Thoracic aorta (tissue), 2 donors: ENCODE data around the gene NAT16. TPM values are rescaled to one million over a fixed set of nuclear protein-coding genes. Genes with fewer than 3 reads are reported as not detected.

Source experiments
- ATAC-seq: fragments of 150-250 bp; one replicate; pipeline ENCODE4 v1.8.0; 2017; ENCODE audit warnings: low read depth; ENCODE audit not compliant: insufficient number of reproducible peaks, low FRiP score
- DNase-seq: peaks from one replicate; pipeline ENCODE4 v3.0.0-alpha.2; 2020; ENCODE audit warnings: low spot score
- H3K27ac ChIP-seq, 2 donors: fragments of 200-600 bp; sonication (generic); 1 replicate in 1 of 2; 2 replicates in 1 of 2; pipeline ENCODE4 v1.5.1; 2016; ENCODE audit warnings: mild to moderate bottlenecking in 2 of 2, moderate library complexity in 2 of 2
- H3K27me3 ChIP-seq: fragments of 200-600 bp; sonication (generic); replicated peaks from 2 replicates; pipeline ENCODE4 v1.6.0; 2016; ENCODE audit warnings: mild to moderate bottlenecking; ENCODE audit not compliant: insufficient read depth
- H3K36me3 ChIP-seq: fragments of 200-600 bp; sonication (generic); one replicate; pipeline ENCODE4 v1.5.1; 2016
- H3K4me1 ChIP-seq, 2 donors: fragments of 200-600 bp; sonication (generic); 1 replicate in 1 of 2; 2 replicates in 1 of 2; pipeline versions ENCODE4 v1.5.1 to v1.6.0; 2016; ENCODE audit warnings: low read depth in 2 of 2, mild to moderate bottlenecking in 1 of 2; ENCODE audit not compliant: control insufficient read depth in 1 of 2
- H3K4me3 ChIP-seq: fragments of 200-600 bp; sonication (generic); 2 replicates; pipeline ENCODE4 v1.5.1; 2016; ENCODE audit warnings: mild to moderate bottlenecking
- H3K9me3 ChIP-seq: fragments of 200-600 bp; sonication (generic); 2 replicates; pipeline ENCODE4 v1.5.1; 2016
- CTCF ChIP-seq: fragments of 200-600 bp; sonication (generic); IDR thresholded peaks from one replicate; pipeline ENCODE4 v1.5.1; 2019; ENCODE audit warnings: antibody characterized with exemption
- total RNA-seq, 2 donors: library from RNA; depleted of rRNA; stranded (reverse); fragments of >200 nt; gene quantifications; one replicate each; pipeline versions ENCODE4 v1.1.0 to v1.2.3, GENCODE V29; 2016

The NAT16 gene
- total RNA-seq, 2 donors from 2014 or later: not detected

- no peak for ATAC-seq
- peaks cover 22% of the 10 kb centered on the region for H3K36me3 ChIP-seq
- peaks cover 16 to 37% of the 10 kb centered on the region in 2 donors for H3K4me1 ChIP-seq
- no peak for DNase-seq
- TF ChIP-seq CTCF: no peak
- H3K27me3 ChIP-seq: no peaks in the 10 kb centered on the region
- no peak overlapping the region for H3K4me3 ChIP-seq
- H3K9me3 ChIP-seq: no peaks in the 10 kb centered on the region
- H3K27ac ChIP-seq: no peak overlapping the region
Measured at GRCh38 chr7:101220295-101220694, 40.2 kb upstream of the NAT16 start.

GRCh38 chr7:101218236-101219125 lies 38.4 kb upstream of the NAT16 start:
- H3K27me3 ChIP-seq: no peaks in the 10 kb centered on the region
- peak overlapping the region; percentile 58 to 87 for H3K27ac ChIP-seq
- peaks cover 16 to 37% of the 10 kb centered on the region in 2 donors for H3K4me1 ChIP-seq
- H3K36me3 ChIP-seq: peaks cover 7% of the 10 kb centered on the region
- H3K9me3 ChIP-seq: no peaks in the 10 kb centered on the region
- TF ChIP-seq CTCF: no peak
- peak overlapping the region; percentile 87 for H3K4me3 ChIP-seq
- no peak for ATAC-seq
- DNase-seq: no peak

- H3K27ac ChIP-seq: peak within 1 kb of the TSS; percentile 58 to 87
- TF ChIP-seq CTCF: peak; percentile 6
- no peaks in the 10 kb centered on the region for H3K9me3 ChIP-seq
- peak; percentile 95 for DNase-seq
- H3K36me3 ChIP-seq: peaks cover 5% of the 10 kb centered on the region
- H3K27me3 ChIP-seq: no peaks in the 10 kb centered on the region
- peak; percentile 88 for ATAC-seq
- peak within 1 kb of the TSS; percentile 87 for H3K4me3 ChIP-seq
- peaks cover 16 to 37% of the 10 kb centered on the region in 2 donors for H3K4me1 ChIP-seq
Measured at GRCh38 chr7:101217388-101218235, 37.5 kb upstream of the NAT16 start, which contains the start of the genes PLOD3 and ZNHIT1. PLOD3 (minus strand) TSS chr7:101217581; CDS start chr7:101217274, 307 bp downstream. ZNHIT1 (plus strand) TSS chr7:101218165; CDS start chr7:101218196, 31 bp downstream.

- peaks cover 6% of the 10 kb centered on the region for H3K36me3 ChIP-seq
- H3K4me3 ChIP-seq: peak overlapping the region; percentile 87
- peak overlapping the region; percentile 58 to 87 for H3K27ac ChIP-seq
- peaks cover 16 to 37% of the 10 kb centered on the region in 2 donors for H3K4me1 ChIP-seq
- no peaks in the 10 kb centered on the region for H3K27me3 ChIP-seq
- ATAC-seq: peak; percentile 13
- no peak for DNase-seq
- TF ChIP-seq CTCF: no peak
- no peaks in the 10 kb centered on the region for H3K9me3 ChIP-seq
Measured at GRCh38 chr7:101216860-101217387, 36.8 kb upstream of the NAT16 start.
